Adrenal gland (tissue), 12 donors: ENCODE measurements around the gene UCN2. TPM values are rescaled to one million over a fixed set of nuclear protein-coding genes. Genes with fewer than 3 reads are reported as not detected.
"Not testable (repeated sequence)": the region's sequence is repeated elsewhere in the genome, so short reads cannot be mapped to it uniquely, and the experiment has no call there.

Source experiments
- DNase-seq, 7 donors: peaks; one replicate each; pipeline ENCODE4 v3.0.0-alpha.2; 2019 to 2020
- H3K27ac ChIP-seq, 5 donors: fragments of 200-600 bp; sonication (generic) in 4 of 5; 1 replicate in 3 of 5; 2 replicates in 2 of 5; pipeline versions ENCODE4 v1.5.1 to v1.8.0; 2016 to 2020; ENCODE audit warnings: mild to moderate bottlenecking in 1 of 5
- H3K27me3 ChIP-seq: fragments of 200-600 bp; 2 replicates; pipeline ENCODE4 v1.8.0; 2021
- H3K36me3 ChIP-seq, 2 donors: fragments of 200-600 bp; replicated peaks in 1 of 2; 1 replicate in 1 of 2; 2 replicates in 1 of 2; pipeline versions ENCODE4 v1.5.1 to v1.8.0; 2018 to 2022
- H3K4me1 ChIP-seq, 2 donors: fragments of 200-600 bp; replicated peaks in 1 of 2; 1 replicate in 1 of 2; 2 replicates in 1 of 2; pipeline versions ENCODE4 v1.5.1 to v1.8.0; 2018 to 2021
- H3K4me3 ChIP-seq, 4 donors: fragments of 200-600 bp; sonication (generic) in 3 of 4; one replicate each; pipeline ENCODE4 v1.5.1; 2016 to 2018
- H3K9me3 ChIP-seq, 3 donors: fragments of 200-600 bp; sonication (generic) in 1 of 3; replicated peaks in 1 of 3; 1 replicate in 2 of 3; 2 replicates in 1 of 3; pipeline versions ENCODE4 v1.5.1 to v1.8.0; 2016 to 2021
- POLR2A ChIP-seq, 2 donors: fragments of 450-650 bp; IDR thresholded peaks; one replicate each; pipeline ENCODE4 v1.6.1; 2017; ENCODE audit warnings: antibody characterized with exemption in 2 of 2, mild to moderate bottlenecking in 2 of 2, moderate library complexity in 1 of 2
- WGBS, 4 donors: extraction: QIAGEN DNeasy Blood & Tissue Kit in 2 of 4; methylation state at CpG; one replicate each; pipeline versions ENCODE4 v1.1.5 to v1.1.7; 2013 to 2017; 5-methylcytosine and 5-hydroxymethylcytosine counted together
- intact Hi-C, 2 donors: fragments of 100-400 bp; cut with DNase I; formaldehyde crosslinking; loops; one replicate each; pipeline versions ENCODE4 v1.14.1 to v1.15.0; 2022 to 2023
- polyA plus RNA-seq, 3 donors: library from polyadenylated mRNA; stranded (reverse); fragments of 200-250 nt in 2 of 3; fragments of 350-450 nt in 1 of 3; fragmentation: Illumina TruSeq in 1 of 3; extraction: RNeasy Lipid Tissue Mini Kit (QIAGEN cat#74804) in 1 of 3; gene quantifications; one replicate each; pipeline ENCODE4 v1.2.3, GENCODE V29; 2013 to 2014
- total RNA-seq, 9 donors: library from RNA; depleted of rRNA in 4 of 9; stranded (reverse); fragments of >200 nt in 4 of 9; fragments of 120-200 nt in 1 of 9; fragmentation: NEBNext Ultra II Directional in 1 of 9; extraction: Animal tissue kit (Norgen Biotek cat#: 25700) in 1 of 9; gene quantifications; one replicate each; pipeline versions ENCODE4 v1.1.0 to v1.2.4, GENCODE V29; 2013 to 2023
- TF ChIP-seq, protein P1 (sequence below), 6 experiments: fragments of 450-650 bp in 4 of 6; fragments of 200-600 bp in 2 of 6; sonication (generic) in 1 of 6; IDR thresholded peaks; 1 replicate in 5 of 6; 2 replicates in 1 of 6; pipeline versions ENCODE4 v1.5.1 to v1.8.0; 2016 to 2021; ENCODE audit warnings: antibody characterized with exemption in 6 of 6, mild to moderate bottlenecking in 2 of 6, moderate library complexity in 1 of 6
- donor health status: healthy with polysubstance abuse.
- donor health status: Bipolar disorder and iron deficiency.
- donor health status: DM: yes; HTN: yes; CAD: no.
- donor health status: DM: no; HTN: no; CAD: no.
- donor health status: DM: no; HTN: no; CAD: no.
- donor health status: DM: yes; HTN: yes; CAD: no.

UCN2 gene
- total and polyA plus RNA-seq, 12 donors, result 0.14 to 0.32 (median 0.20) TPM; not detected in 9

DNA sequence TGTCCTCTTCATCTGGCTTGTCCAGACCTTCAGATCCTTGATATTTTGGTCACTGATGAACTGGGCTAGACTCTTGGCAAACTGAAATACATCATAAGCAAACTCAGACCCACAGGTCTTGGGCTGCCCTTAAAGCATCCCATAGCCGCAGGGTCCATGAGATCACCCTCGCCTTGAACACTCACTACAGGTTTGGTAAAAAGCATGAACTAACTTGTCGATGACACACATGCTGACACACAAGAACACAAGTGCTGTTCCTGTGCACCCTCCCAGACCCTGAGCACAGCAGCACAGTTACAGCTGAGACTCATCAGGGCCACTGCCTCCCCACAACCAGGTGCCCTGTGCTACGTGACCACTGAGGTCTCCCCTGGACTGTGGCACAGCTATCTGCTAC, 28.0 kb downstream of the UCN2 start:
- Histone ChIP-seq H3K4me3 (no peak overlapping the region), H3K4me1 (no peaks in the 10 kb centered on the region), H3K27me3 (no peaks in the 10 kb centered on the region), H3K36me3 (peaks cover 0 to 4% of the 10 kb centered on the region in 2 donors), H3K9me3 (no peaks in the 10 kb centered on the region), H3K27ac (no peak overlapping the region)
- WGBS, 4 donors, result 90 to 96% (median 94%) methylated on average over 3 to 4 of the region's 4 CpGs
- TF ChIP-seq, protein P1, sequence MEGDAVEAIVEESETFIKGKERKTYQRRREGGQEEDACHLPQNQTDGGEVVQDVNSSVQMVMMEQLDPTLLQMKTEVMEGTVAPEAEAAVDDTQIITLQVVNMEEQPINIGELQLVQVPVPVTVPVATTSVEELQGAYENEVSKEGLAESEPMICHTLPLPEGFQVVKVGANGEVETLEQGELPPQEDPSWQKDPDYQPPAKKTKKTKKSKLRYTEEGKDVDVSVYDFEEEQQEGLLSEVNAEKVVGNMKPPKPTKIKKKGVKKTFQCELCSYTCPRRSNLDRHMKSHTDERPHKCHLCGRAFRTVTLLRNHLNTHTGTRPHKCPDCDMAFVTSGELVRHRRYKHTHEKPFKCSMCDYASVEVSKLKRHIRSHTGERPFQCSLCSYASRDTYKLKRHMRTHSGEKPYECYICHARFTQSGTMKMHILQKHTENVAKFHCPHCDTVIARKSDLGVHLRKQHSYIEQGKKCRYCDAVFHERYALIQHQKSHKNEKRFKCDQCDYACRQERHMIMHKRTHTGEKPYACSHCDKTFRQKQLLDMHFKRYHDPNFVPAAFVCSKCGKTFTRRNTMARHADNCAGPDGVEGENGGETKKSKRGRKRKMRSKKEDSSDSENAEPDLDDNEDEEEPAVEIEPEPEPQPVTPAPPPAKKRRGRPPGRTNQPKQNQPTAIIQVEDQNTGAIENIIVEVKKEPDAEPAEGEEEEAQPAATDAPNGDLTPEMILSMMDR (IDR thresholded peaks at IDR 0.05), result no peak
- TF ChIP-seq POLR2A (IDR thresholded peaks at IDR 0.05), result no peak
- intact Hi-C loops, result no loop called here
- no peak for DNase-seq

DNA sequence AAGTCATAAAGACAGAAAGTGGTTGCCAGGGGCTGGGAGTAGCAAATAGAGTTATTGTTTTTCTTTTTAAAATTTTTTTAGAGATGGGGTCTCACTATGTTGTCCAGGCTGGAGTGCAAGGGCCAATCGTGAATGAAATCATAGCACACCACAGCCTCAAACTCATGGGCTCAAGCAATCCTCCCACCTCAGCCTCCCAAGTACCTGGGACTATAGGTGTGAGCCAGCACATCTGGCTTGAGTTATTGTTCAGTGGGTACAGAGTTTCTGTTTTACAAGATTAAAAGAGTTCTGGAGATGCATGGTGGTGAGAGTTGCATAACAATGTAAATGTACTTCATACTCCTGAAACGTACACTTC, 30.6 kb downstream of the UCN2 start:
- Histone ChIP-seq H3K27ac (no peak overlapping the region), H3K36me3 (peaks cover 0 to 4% of the 10 kb centered on the region in 2 donors), H3K4me3 (no peak overlapping the region), H3K4me1 (no peaks in the 10 kb centered on the region), H3K27me3 (no peaks in the 10 kb centered on the region), H3K9me3 (no peaks in the 10 kb centered on the region)
- DNase-seq, result no peak
- intact Hi-C loops, result no loop called here
- no peak for TF ChIP-seq POLR2A (IDR thresholded peaks at IDR 0.05)
- TF ChIP-seq, protein P1 (IDR thresholded peaks at IDR 0.05), result no peak
- WGBS, 4 donors, result 79 to 85% (median 83%) methylated on average over 2 of the region's 2 CpGs

DNA sequence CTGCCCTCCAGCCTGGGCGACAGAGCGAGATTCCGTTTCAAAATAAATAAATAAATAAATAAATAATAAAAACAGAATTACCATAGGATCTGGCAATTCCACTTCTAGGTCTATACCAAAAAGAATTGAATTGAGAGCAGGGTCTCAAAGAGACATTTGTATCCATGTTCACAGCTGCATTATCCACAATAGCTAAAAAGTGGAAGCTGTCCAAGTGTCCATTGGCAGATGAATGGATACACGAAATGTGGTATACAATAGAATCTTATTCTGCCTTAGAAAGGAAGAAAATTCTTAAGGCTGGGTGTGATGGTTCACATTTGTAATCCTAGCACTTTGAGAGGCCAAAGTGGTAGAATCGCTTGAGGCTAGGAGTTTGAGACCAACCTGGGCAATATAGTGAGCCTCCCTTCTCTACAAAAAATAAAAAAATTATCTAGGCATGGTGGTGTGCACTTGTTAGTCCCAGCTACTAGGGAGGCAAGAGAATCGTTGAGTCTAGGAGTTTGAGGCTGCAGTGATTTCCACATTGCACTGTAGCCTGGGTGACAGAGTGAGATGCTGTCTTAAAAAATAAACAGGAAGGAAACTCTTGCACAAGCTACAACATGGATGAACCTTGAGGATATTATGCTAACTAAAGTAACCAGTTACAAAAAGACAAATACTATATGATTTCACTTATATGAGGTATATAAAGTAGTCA, 31.2 kb downstream of the UCN2 start:
- no peak for DNase-seq
- H3K27me3 ChIP-seq, result no peaks in the 10 kb centered on the region
- no peak overlapping the region for H3K4me3 ChIP-seq
- H3K4me1 ChIP-seq, result no peaks in the 10 kb centered on the region
- H3K36me3 ChIP-seq, result peaks cover 0 to 4% of the 10 kb centered on the region in 2 donors
- H3K9me3 ChIP-seq, result no peaks in the 10 kb centered on the region
- 87 to 94% (median 89%) methylated on average over 6 of the region's 6 CpGs for WGBS, 4 donors
- TF ChIP-seq POLR2A (IDR thresholded peaks at IDR 0.05), result no peak
- TF ChIP-seq, protein P1 (IDR thresholded peaks at IDR 0.05), result no peak
- intact Hi-C loops, result no loop called here
- no peak overlapping the region for H3K27ac ChIP-seq

DNA sequence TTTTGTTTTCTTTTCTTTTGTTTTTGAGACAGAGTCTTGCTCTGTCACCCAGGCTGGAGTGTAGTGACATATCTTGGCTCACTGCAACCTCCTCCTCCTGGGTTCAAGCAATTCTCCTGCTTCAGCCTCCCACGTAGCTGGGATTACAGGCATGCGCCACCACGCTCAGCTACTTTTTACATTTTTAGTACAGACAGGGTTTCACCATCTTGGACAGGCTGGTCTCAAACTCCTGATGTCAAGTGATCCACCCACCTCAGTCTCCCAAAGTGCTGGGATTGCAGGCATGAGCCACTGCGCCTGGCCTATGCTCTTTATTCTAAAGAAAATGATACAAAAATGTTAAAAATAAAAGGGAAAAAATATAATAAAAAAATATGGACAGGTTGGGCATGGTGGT, 32.9 kb downstream of the UCN2 start:
- H3K9me3 ChIP-seq, intact Hi-C loops, H3K36me3 ChIP-seq, DNase-seq, H3K4me3 ChIP-seq, H3K27me3 ChIP-seq, H3K4me1 ChIP-seq, H3K27ac ChIP-seq: not testable (repeated sequence)
- WGBS, 4 donors, result 97 to 99% (median 97%) methylated on average over 4 of the region's 4 CpGs

DNA sequence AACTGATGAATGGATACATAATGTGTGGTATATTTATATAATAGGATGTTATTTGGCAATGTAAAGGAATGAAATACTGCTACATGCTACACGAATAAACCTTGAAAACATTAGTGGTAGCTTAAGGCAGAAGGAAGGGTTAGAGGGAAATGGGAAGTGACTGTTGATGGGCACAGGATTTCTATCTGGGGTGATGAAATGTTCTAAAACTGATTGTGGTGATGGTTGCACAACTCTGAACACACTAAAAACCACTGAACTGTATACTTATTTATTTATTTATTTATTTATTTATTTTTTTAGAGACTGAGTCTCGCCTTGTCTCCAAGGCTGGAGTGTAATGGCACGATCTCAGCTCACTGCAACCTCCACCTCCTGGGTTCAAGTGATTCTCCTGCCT, 34.8 kb downstream of the UCN2 start:
- peaks cover 0 to 4% of the 10 kb centered on the region in 2 donors for H3K36me3 ChIP-seq
- no peak overlapping the region for H3K27ac ChIP-seq
- no peak for DNase-seq
- intact Hi-C loops, result no loop called here
- TF ChIP-seq, protein P1 (IDR thresholded peaks at IDR 0.05), result no peak
- no peak for TF ChIP-seq POLR2A (IDR thresholded peaks at IDR 0.05)
- no peaks in the 10 kb centered on the region for H3K9me3 ChIP-seq
- no peaks in the 10 kb centered on the region for H3K27me3 ChIP-seq
- 66 to 77% (median 70%) methylated on average over 3 of the region's 3 CpGs for WGBS, 4 donors
- H3K4me3 ChIP-seq, result no peak overlapping the region
- H3K4me1 ChIP-seq, result no peaks in the 10 kb centered on the region
